Measurements from ENCODE around the gene IER5L.
"Not testable (repeated sequence)": the region's sequence is repeated elsewhere in the genome, so short reads cannot be mapped to it uniquely, and the experiment has no call there.

IER5L gene

DNA sequence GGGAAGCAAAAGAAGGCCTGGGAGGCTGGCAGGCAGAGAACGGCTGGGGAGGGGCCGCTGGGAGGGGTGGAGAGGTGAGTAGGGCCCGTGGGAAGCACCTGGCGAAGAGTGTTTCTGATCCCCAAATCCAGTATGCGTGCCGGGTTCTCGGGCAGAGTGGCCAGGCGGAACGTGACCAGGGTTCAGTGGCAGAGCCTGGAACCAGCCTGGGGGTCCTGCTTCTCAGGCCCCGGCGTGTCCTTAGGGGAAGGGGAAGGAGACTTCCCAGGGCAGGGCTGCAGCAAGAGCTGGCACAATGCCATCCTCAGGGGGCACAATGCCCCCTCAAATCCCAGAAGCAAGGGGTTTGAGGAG, 25.5 kb upstream of the IER5L start:
- no peak overlapping the region for H3K4me3 ChIP-seq (ENCODE audit: low read depth, low read length)

DNA sequence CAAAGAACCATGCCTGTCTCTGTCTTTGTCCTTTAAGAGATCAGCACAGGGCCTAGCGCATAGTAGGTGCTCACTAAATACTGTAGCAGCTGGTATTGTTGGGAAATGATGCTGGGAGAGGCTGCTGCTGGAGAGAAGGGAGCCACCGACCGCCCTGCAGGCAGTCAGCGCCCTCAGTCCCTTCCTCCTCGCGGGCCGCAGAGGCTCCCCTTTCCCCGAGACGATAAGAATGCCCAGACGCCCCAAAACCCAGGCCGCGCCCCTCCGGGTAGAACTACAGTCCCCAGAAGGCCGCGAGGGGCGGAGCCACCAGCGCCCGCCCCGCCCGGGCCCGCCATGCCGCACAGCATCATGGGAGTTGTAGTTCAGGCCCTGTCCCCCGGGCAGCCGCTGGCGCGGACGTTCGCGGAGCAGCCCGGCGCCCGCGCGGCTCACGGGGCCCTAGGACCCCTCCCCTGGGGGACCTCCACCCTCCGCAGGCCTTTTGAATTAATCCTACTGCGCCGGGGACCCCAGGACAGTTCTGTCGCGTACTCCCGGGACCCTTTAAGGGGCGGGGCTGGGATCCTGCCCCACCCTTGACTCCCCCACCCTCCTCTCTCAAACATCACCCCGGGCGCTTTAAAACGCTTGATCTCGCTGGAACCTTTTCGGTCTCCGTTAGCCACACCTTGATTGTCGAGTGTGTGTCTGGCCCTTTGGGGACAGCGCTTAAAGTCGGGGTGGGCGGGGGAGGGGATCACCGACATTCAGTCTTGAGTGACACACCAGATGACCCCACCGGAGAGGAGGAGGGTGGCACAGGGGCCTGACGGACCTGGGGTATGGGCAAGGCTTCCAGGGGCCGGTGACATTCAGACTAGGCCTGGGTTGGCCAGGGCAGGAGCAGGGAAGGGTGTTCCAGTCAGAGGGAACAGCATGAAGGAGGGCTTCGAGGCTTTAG, 24.8 kb upstream of the IER5L start:
- peak overlapping the region; percentile 54 for H3K4me3 ChIP-seq (ENCODE audit: low read depth, low read length)

DNA sequence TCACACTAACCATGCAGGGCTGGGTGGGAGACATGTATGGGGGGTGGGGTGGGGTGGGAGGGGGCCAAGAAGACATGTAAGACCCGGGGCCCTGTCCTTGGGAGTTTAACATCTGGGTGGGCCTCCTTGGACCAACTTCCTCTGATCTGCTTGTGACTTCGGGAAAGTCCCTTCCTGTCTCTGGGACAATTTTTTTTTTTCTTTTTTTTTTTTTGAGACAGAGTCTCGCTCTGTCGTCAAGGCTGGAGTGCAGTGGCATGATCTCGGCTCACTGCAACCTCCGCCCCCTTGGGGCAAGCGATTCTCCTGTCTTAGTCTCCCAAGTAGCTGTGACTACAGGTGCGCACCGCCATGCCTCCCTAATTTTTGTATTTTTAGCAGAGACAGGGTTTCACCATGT, 23.8 kb upstream of the IER5L start:
- H3K4me3 ChIP-seq (ENCODE audit: low read depth, low read length), result no peak overlapping the region

DNA sequence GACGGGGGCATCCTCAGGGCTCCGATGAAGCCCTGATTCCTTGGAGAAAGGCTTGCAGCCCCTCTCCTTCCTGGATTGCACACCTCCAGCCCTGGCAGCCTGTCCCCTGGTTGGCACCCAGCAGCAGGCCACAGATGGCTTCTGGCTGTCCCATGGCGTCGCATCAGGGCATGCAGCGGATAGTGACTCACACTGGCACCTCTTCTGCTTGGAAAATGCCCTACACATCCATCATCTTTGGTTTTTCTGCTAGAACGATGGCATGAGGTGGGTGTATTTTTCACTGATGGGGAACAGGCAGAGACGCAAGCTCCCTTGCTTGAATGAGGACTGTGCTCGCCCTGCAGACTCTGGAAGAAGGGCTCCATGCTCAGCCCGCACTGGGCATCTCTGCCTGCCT, 23.2 kb upstream of the IER5L start:
- no peak overlapping the region for H3K4me3 ChIP-seq (ENCODE audit: low read depth, low read length)

DNA sequence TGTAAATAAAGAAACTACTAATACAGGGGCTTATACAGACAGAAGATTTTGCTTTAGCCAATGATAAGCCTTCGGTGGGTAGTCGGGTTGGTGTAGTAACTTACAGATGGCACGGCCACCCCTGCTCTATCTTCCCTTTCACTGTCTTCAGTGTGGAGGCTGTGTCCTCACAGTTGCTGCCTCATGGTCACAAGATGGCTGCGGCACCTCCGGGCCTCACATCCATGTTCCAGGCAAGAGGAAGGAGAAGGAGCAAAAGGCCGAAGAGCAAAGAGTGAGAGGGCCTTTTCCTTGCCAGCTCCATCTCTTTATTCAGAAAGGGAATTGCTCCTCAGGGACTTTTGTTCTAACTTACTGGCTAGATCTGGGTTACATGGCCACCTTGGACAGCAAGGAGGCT, 22.2 kb upstream of the IER5L start:
- H3K4me3 ChIP-seq (ENCODE audit: low read depth, low read length), result no peak overlapping the region

DNA sequence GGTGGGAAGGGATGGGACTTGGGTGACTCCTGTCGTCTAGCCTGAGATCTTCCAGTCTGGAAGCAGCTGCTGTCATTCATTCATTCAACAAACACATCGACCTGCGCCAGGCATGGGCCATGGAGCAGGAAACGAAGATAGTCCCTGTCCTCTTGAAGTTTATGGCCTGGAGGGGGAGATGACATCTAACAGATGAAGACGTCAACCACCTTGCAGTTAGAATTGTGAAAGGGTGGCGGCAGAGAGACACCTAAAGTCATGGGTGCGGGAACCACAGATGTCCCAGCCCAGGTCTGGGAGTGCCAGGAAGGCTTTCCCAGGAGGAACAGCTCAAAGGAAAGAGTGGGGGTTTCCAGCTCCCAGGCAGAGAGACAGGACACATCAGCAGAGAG, 21.0 kb upstream of the IER5L start:
- H3K4me3 ChIP-seq (ENCODE audit: low read depth, low read length), result no peak overlapping the region

DNA sequence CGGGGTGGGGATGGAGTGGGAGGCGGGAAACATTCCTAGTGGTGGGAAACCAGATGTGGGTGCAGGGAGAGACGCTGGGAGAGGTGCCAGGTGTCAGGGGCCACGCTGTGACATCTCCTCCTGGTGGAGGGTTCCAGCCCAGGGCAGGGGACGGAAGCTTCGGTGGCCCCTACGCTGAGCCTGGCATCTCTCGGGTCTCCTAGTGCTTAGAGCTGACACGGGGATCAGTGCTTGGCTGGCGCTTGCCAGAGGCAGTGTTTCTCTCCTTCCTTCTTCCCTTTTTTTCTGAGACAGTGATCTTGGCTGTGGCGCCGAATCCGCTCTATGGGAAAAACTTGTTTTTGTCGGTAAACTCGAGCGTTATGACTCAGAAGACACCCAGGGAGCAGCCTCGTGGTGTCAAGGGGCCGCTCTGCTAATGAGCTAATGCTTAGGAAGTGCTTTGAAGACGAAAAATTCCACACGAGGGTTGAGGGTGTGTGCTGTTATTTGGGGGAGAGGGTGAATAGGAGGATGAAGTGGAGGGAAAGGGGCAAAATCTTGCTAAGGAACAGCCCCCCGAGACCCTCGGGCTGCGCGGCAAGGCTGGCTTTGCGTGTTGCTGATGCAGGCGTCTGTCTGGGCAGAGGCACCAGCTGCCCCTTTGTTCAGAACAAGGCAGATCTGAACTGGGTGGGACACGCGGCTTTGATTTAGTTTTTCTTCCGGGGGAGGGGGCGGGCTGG, 20.4 kb upstream of the IER5L start:
- no peak overlapping the region for H3K4me3 ChIP-seq (ENCODE audit: low read depth, low read length)

DNA sequence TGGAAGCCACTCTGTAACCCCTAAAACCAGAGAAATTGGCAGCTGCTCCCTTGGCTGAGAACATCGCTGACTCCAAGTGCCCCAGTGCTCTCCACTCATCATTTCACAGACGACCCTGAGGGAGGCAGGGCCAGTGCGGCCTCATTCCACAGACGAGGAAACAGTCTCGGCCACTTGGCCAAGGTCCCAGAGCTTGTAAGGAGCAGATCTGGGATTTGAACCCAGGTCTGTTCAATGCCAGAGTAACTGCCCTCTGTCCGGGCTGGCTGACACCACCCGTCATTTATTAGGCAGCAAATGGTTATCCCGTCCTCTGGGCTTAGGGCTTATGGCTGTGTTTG, 19.9 kb upstream of the IER5L start:
- H3K4me3 ChIP-seq (ENCODE audit: low read depth, low read length), result no peak overlapping the region

DNA sequence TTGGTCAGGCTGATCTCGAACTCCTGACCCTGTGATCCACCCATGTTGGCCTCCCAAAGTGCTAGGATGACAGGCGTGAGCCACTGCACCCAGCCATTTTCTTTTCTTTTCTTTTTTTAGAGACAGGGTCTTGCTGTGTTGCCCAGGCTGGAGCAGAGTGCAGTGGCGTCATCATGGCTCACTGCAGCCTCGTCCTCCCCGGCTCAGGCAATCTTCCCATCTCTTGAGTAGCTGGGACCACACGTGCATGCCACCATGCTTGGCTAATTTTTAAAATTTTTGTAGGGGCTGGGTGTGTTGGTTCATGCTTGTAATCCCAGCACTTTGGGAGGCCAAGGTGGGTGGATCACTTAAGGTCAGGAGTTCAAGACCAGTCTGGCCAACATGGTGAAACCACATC, 19.0 kb upstream of the IER5L start:
- not testable (repeated sequence) for H3K4me3 ChIP-seq (ENCODE audit: low read depth, low read length)

DNA sequence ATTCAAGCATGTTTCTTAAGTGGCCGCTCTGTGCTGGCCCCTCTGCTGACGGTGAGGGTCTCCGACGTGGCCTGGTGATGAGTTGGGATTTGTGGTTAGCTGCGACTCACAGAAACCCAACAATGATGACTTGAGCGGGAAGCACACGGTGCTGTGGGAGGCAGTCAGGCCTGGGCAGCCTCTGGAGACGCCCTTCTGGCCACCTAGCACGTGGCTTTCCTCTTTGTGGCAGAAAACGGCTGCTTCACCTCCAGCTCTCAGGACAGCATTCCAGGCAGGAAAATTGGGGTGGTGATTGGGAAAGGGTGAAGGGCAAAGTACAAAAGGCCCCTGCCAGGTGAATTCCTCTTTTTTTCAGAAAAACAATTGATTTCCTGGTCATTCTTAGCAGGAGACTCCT, 17.5 kb upstream of the IER5L start:
- H3K4me3 ChIP-seq (ENCODE audit: low read depth, low read length), result no peak overlapping the region

DNA sequence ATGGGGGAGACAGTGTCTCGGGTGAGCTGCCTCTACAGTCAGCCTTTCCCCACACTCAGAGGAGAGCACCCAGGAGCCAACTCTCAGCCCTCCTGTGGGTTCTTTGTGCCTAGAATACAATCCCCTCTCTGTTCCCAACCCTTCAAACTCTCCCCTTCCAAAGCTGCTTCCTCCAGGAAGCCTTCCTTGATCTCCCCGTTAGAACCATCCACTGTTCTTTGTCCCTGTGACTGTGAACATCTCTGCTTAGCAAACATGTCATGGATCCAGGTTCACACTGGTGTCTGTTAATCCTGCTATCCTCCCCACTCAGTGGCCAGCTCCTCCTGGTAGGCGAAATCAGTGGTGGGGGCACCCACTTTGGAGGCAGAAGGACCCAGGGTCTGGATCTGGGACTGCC, 16.2 kb upstream of the IER5L start:
- no peak overlapping the region for H3K4me3 ChIP-seq (ENCODE audit: low read depth, low read length)

DNA sequence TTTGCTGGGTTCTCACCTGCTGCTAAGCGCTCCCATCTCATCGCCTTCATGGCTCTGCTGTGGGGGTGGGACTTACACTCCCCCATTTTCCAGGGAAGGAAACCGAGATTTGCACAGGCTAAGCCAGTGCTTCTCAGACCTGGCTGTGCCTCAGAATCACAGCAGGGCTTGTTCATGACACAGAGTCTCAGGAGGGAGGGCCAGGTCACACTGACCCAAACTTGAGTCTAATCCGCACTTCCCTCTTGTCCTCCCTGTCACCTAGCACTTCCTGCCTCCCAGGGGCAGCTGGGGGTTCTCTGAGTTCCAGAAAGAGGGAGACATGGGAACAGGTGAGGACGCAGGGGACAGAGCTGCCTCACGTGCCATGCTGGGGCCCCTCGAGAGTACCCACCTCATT, 15.6 kb upstream of the IER5L start:
- H3K4me3 ChIP-seq (ENCODE audit: low read depth, low read length), result no peak overlapping the region

DNA sequence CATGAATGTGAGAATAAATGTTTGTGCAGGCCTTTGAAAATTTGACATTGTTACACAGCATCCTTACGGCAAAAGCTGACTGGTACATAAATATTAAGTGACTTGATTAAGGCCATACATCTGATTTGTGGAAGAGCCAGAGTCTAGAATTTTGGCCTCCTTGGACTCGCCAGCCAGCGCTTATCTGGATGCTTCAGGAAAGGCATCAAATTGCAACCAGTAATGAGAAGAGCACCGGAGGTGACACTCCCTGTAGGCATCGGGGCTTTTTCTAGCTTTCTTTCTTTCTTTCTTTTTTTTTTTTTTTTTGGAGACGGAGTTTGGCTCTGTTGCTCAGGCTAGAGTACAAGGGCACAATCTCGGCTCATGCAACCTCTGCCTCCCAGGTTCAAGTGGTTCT, 13.2 kb upstream of the IER5L start:
- H3K4me3 ChIP-seq (ENCODE audit: low read depth, low read length), result no peak overlapping the region

DNA sequence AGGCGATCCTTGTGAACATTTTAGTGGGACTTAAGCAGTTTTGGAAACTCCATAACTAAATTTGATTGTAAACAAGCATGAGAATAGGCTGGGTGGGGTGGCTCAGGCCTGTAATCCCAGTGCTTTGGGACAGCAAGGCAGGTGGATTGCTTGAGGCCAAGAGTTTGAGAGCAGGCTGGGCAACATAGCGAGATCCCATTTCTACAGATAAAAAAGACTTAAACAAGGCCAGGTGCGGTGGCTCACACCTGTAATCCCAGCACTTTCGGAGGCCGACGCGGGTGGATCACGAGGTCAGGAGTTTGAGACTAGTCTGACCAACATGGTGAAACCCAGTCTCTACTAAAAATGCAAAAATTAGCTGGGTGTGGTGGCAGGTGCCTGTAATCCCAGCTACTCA, 11.9 kb upstream of the IER5L start:
- H3K4me3 ChIP-seq (ENCODE audit: low read depth, low read length), result not testable (repeated sequence)

DNA sequence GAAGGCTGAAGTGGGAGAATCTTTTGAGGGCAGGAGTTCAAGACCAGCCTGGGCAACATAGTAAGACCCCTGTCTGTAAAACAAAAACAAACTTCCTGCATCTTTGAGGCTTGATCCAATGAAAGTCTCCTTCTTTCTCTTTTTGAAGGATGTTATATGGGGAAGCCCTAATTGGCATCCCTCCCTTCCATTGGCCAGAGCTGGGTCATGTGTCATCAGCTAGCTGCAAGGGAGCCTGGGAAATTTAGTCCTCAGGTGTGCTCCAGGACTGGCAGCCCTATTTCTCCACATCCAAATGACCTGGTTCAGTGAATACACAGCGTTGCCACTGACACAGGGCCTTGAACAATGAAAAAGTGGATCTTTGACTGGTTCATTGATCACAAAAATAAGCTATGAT, 9.0 kb upstream of the IER5L start:
- H3K4me3 ChIP-seq (ENCODE audit: low read depth, low read length), result no peak overlapping the region

DNA sequence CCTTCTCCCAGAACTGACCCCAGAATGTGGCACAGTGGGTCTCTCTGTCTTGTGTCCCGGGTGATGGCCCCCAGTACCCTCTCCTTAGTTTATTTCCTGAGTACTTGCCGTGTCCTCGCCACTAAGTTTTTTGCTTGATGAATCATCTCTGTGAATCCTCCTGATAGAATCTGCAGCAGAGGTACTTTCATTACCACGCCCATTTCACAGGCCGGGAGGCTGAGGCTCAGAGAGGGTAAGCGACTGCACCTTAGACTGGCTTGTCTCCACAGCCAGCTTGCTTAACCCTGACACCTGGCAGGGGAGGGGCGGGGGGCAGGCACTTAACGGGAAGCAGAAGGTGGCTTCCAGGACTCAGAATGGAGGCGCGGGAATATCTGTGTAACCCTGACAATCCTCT, 7.9 kb upstream of the IER5L start:
- H3K4me3 ChIP-seq (ENCODE audit: low read depth, low read length), result no peak overlapping the region

DNA sequence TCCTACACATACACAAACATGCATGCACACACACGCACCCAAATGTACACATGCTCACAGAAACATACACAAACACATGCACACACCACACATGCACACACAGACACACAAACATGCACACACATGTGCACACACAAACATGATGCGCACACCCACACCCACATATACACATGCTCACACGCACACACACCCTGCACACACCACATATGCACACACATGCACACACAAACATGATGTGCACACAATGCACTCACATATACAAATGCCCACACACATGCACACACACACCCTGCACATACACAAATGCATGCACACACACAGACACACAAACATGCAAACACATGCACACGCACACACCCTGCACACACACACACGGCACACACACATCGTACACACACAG, 7.3 kb upstream of the IER5L start:
- H3K4me3 ChIP-seq (ENCODE audit: low read depth, low read length), result no peak overlapping the region

DNA sequence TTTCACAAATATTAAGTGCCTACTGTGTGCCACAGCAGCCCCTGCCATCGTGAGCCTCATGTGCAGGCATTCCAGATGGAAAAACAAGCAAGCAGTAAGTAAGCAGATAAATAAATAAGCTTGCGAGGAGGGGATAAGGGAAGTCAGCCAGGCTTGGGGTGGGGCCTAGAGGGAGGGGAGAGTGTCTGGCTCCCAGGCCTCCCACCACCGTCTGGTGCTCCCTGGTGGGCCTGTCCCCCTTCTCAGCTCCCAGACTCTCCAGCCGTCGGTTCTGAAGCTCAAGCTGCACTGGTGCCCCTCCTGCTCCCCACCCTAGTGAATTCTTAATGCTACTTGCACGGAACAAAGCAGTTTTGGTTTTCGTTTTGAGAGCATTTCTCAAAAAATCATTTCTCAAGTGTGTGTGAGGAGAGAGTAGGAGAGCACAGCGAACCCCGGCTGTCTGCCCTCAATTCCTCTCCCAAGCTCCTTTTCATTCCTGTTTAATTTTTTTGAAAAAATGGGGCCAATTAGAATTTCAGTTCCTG, 6.6 kb upstream of the IER5L start:
- no peak overlapping the region for H3K4me3 ChIP-seq (ENCODE audit: low read depth, low read length)

DNA sequence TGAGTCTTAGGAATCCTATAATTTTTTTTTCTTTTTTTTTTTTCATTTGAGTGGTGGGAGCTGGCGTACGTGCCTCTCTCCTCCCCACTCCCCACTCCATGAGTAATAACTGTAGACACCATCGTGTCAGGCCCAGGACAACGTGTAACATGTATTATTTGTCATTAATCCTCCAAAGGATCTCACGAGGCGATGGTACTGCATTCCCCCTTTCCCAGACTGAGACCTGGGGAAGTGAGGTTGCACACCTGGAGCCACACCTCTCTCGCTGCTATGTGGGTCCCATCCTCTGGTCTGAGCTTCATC, 6.1 kb upstream of the IER5L start:
- H3K4me3 ChIP-seq (ENCODE audit: low read depth, low read length), result no peak overlapping the region

DNA sequence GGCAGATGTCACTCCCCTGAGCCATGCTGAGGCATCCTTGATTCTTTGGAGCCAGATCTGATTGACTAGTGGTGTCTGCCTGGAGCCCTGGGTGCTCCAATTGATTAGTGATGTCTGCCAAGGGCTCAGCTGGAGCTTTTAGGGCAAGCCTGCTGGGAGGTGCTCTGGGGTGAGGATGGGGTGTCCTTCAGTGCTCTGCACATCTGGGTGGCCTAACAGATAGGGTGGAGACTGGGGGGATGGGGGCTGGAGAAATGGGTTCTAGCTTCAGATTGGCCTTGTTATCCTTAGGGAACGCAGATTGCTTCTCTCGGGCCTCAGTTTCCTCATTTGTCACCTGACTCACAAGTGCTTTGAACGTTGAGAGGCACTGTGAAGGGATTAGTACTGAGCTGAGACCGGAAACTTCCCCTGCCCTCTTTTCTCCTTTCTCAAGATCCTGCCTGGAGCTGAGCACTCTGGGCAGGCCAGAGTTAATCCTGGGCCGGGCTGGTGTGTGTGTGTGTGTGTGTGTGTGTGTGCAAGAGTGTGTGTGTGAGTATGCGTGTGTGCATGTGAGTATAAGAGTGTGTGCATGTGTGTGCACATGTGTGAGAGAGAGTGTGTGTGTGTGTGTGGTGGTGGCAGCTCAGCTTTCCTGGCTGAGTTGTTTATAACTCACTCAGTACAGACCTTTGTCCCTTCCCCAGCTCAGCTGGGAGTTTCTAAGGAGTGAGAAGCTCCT, 5.6 kb upstream of the IER5L start:
- no peak overlapping the region for H3K4me3 ChIP-seq (ENCODE audit: low read depth, low read length)

DNA sequence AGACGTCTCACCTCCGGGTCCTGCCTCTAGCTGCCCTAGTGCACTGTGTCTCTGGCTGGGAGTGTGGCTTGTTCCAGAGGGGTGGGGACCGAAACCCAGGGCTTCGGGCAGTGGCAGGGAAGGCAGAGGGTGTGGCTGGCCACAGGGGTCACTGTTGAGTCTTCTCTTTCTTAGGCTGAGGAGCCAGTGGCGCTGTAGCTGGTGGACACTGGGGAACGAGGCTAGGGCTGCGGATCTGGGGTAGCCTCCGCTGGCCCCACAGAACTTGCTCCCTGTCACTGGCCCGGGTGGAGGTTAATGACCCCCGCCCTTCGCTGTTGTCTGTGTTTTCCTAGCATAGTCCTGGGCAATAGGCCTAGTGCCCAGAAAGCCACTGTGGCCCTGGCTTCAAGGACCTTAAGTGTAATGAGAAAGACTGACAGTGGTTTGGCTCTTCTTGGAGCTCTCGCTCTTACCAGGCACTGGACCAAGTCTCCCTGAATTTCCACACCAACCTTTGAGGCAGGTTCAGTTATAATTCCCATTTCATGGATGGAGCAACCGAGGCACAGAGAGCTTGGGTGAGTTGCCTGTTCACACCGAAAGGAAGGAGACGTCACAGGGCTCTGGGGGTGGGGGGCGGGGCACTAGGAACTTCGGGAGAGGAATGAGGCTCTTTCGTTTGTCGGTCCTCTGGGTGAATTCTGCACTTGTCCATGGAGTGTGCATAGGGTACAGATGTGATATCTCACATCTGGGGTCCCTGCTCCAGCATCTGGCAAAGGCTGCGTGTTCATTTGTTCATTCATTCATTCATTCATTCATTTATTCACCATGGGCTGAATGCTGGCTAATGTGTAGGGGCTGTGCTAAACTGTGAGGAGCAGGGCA, 4.8 kb upstream of the IER5L start:
- H3K4me3 ChIP-seq (ENCODE audit: low read depth, low read length), result no peak overlapping the region

Data from iPS-11a (cell line).